ENCODE results near the gene PLG.

PLG gene

GRCh38 chr6:160793652-160794051 lies 91.6 kb downstream of the PLG start:
- Histone ChIP-seq H3K27ac (ENCODE audit: low read length) (no peak overlapping the region), H3K4me1 (ENCODE audit: low read length) (peaks cover 4% of the 10 kb centered on the region), H3K79me2 (ENCODE audit: low read length) (no peaks in the 10 kb centered on the region), H3K9ac (ENCODE audit: low read length) (no peak overlapping the region), H3K36me3 (replicated peaks; ENCODE audit: insufficient read depth, low read length) (no peaks in the 10 kb centered on the region), H3K4me3 (ENCODE audit: low read length) (no peak overlapping the region), H2AFZ (ENCODE audit: low read length) (no peak overlapping the region), H3F3A (ENCODE audit: insufficient read depth, low read length) (peaks cover 19% of the 10 kb centered on the region), H3K9me2 (replicated peaks; ENCODE audit: insufficient read depth, low read length) (no peaks in the 10 kb centered on the region), H3K9me3 (replicated peaks; ENCODE audit: insufficient read depth, low read length) (no peaks in the 10 kb centered on the region), H4K20me1 (ENCODE audit: insufficient read depth, low read length) (no peaks in the 10 kb centered on the region), H3K27me3 (replicated peaks; ENCODE audit: insufficient read depth, low read length) (no peaks in the 10 kb centered on the region), H3K4me2 (ENCODE audit: low read depth, low read length) (no peak overlapping the region)
- TF ChIP-seq EZH2 (optimal IDR thresholded peaks at IDR 0.05; ENCODE audit: low read depth, low read length) (no peak), EZH2phosphoT487 (IDR thresholded peaks at IDR 0.05; ENCODE audit: low read length) (no peak)
- TF ChIP-seq, protein P1, sequence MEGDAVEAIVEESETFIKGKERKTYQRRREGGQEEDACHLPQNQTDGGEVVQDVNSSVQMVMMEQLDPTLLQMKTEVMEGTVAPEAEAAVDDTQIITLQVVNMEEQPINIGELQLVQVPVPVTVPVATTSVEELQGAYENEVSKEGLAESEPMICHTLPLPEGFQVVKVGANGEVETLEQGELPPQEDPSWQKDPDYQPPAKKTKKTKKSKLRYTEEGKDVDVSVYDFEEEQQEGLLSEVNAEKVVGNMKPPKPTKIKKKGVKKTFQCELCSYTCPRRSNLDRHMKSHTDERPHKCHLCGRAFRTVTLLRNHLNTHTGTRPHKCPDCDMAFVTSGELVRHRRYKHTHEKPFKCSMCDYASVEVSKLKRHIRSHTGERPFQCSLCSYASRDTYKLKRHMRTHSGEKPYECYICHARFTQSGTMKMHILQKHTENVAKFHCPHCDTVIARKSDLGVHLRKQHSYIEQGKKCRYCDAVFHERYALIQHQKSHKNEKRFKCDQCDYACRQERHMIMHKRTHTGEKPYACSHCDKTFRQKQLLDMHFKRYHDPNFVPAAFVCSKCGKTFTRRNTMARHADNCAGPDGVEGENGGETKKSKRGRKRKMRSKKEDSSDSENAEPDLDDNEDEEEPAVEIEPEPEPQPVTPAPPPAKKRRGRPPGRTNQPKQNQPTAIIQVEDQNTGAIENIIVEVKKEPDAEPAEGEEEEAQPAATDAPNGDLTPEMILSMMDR (IDR thresholded peaks at IDR 0.05; ENCODE audit: low read length), result no peak
- DNase-seq, result no peak

- Histone ChIP-seq H3K79me2 (ENCODE audit: low read length) (no peaks in the 10 kb centered on the region), H4K20me1 (ENCODE audit: insufficient read depth, low read length) (no peaks in the 10 kb centered on the region), H2AFZ (ENCODE audit: low read length) (no peak overlapping the region), H3K9me2 (replicated peaks; ENCODE audit: insufficient read depth, low read length) (no peaks in the 10 kb centered on the region), H3K4me3 (ENCODE audit: low read length) (no peak overlapping the region), H3F3A (ENCODE audit: insufficient read depth, low read length) (peaks cover 10% of the 10 kb centered on the region), H3K4me1 (ENCODE audit: low read length) (peaks cover 4% of the 10 kb centered on the region), H3K4me2 (ENCODE audit: low read depth, low read length) (no peak overlapping the region), H3K36me3 (replicated peaks; ENCODE audit: insufficient read depth, low read length) (no peaks in the 10 kb centered on the region), H3K9ac (ENCODE audit: low read length) (no peak overlapping the region), H3K27me3 (replicated peaks; ENCODE audit: insufficient read depth, low read length) (no peaks in the 10 kb centered on the region), H3K9me3 (replicated peaks; ENCODE audit: insufficient read depth, low read length) (no peaks in the 10 kb centered on the region), H3K27ac (ENCODE audit: low read length) (no peak overlapping the region)
- no peak for DNase-seq
- TF ChIP-seq, protein P1 (IDR thresholded peaks at IDR 0.05; ENCODE audit: low read length), result no peak
Observed at GRCh38 chr6:160795721-160796120, 93.7 kb downstream of the PLG start.

GRCh38 chr6:160798625-160799024 lies 96.6 kb downstream of the PLG start:
- Histone ChIP-seq H3K27ac (ENCODE audit: low read length) (no peak overlapping the region), H3K4me3 (ENCODE audit: low read length) (no peak overlapping the region), H3K9ac (ENCODE audit: low read length) (no peak overlapping the region), H3K4me1 (ENCODE audit: low read length) (no peaks in the 10 kb centered on the region), H3K9me2 (replicated peaks; ENCODE audit: insufficient read depth, low read length) (no peaks in the 10 kb centered on the region), H3K4me2 (ENCODE audit: low read depth, low read length) (no peak overlapping the region), H2AFZ (ENCODE audit: low read length) (no peak overlapping the region), H3K79me2 (ENCODE audit: low read length) (no peaks in the 10 kb centered on the region), H3K36me3 (replicated peaks; ENCODE audit: insufficient read depth, low read length) (no peaks in the 10 kb centered on the region), H4K20me1 (ENCODE audit: insufficient read depth, low read length) (no peaks in the 10 kb centered on the region), H3F3A (ENCODE audit: insufficient read depth, low read length) (no peaks in the 10 kb centered on the region), H3K27me3 (replicated peaks; ENCODE audit: insufficient read depth, low read length) (no peaks in the 10 kb centered on the region), H3K9me3 (replicated peaks; ENCODE audit: insufficient read depth, low read length) (no peaks in the 10 kb centered on the region)
- TF ChIP-seq EZH2 (optimal IDR thresholded peaks at IDR 0.05; ENCODE audit: low read depth, low read length), result no peak
- TF ChIP-seq EZH2phosphoT487 (IDR thresholded peaks at IDR 0.05; ENCODE audit: low read length), result no peak
- DNase-seq, result no peak

GRCh38 chr6:160799801-160800506 lies 97.9 kb downstream of the PLG start:
- TF ChIP-seq EZH2 (optimal IDR thresholded peaks at IDR 0.05; ENCODE audit: low read depth, low read length) (no peak), EZH2phosphoT487 (IDR thresholded peaks at IDR 0.05; ENCODE audit: low read length) (no peak)
- TF ChIP-seq, protein P1 (IDR thresholded peaks at IDR 0.05; ENCODE audit: low read length), result no peak
- no peaks in the 10 kb centered on the region for H3K36me3 ChIP-seq (replicated peaks; ENCODE audit: insufficient read depth, low read length)
- H3K4me1 ChIP-seq (ENCODE audit: low read length), result no peaks in the 10 kb centered on the region
- no peaks in the 10 kb centered on the region for H4K20me1 ChIP-seq (ENCODE audit: insufficient read depth, low read length)
- DNase-seq, result no peak
- no peak overlapping the region for H3K27ac ChIP-seq (ENCODE audit: low read length)
- H3K9me3 ChIP-seq (replicated peaks; ENCODE audit: insufficient read depth, low read length), result no peaks in the 10 kb centered on the region
- H3K4me2 ChIP-seq (ENCODE audit: low read depth, low read length), result no peak overlapping the region
- no peaks in the 10 kb centered on the region for H3F3A ChIP-seq (ENCODE audit: insufficient read depth, low read length)
- H3K9me2 ChIP-seq (replicated peaks; ENCODE audit: insufficient read depth, low read length), result no peaks in the 10 kb centered on the region
- no peaks in the 10 kb centered on the region for H3K79me2 ChIP-seq (ENCODE audit: low read length)
- no peak overlapping the region for H2AFZ ChIP-seq (ENCODE audit: low read length)
- no peak overlapping the region for H3K4me3 ChIP-seq (ENCODE audit: low read length)
- no peak overlapping the region for H3K9ac ChIP-seq (ENCODE audit: low read length)
- H3K27me3 ChIP-seq (replicated peaks; ENCODE audit: insufficient read depth, low read length), result no peaks in the 10 kb centered on the region
